Stimulated activated CD8-positive, alpha-beta memory T cell treated with anti-CD3 and anti-CD28 coated beads, Interleukin-15, amount 100 ng/mL, for 1 hour (primary cell): Measurements from ENCODE around the gene MYO3B.

Experiments
- DNase-seq: peaks from one replicate; pipeline ENCODE4 v3.0.0-alpha.2; 2020; ENCODE audit warnings: low read depth

The MYO3B gene

DNA sequence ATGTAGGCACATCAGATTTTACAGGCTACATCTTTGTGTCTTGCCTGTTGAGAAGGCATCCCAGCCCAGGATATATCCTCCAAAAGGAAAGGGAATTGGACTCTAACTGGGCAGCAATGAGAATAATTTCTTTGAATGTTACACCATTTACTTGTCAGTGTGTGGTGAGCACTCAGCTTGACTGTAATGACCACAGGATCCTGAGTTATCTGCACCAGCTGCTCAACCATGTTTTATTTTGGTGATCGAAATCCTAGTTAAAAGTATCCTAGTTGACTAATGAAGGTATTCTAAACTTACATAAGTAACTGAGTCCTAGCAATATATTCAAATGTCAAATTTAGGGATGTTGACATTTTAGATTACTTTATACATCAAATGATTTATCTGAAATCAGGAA is 123.0 kb downstream of the MYO3B start:
- no peak for DNase-seq

DNA sequence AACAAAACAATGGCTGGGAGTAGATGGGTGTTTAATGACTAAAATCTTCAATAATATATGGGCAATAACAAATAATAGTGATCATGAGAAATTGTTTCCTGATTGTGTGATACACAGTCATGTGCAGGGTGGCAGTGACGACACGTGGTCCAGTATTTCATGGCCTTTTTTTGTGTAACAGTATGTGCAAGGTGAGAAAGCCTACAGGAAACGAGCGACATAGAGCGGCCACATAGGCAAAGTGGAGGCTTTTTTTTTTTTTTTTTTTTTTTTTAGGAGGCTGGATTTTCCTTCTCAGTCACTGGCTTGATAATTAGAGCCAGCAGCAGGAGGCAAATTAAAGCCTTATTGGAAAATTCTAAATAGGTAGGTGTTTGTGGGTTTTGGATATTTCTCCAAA is 123.7 kb downstream of the MYO3B start:
- DNase-seq = no peak

- DNase-seq = no peak
Observed at GRCh38 chr2:170305711-170306110, 127.8 kb downstream of the MYO3B start.

DNA sequence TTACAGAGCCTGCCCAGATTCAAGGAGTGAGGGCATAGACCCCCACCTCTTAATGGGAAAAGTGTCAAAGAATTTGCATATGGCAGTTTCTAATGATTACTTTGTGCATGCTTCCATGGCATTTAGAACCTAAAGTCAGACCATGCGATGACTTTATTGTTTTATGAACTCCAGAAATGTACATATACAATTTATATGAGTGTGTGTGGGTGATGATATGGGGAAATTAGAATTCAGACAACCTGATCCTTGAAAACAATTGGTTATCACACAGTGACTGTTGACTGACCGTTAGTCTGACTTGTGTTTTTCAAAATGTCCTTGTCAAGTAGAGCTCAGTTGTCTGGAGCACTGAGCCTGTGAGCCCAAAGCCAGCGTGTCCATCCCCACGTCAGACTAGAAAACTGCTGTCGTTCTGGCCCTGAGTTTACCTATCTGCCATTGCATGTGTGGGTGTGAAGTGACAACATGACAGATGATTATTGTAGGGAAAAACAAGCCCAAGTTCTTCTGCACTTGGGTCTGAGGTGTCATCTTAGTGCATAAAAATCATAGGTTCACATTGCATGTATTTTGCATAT is 128.4 kb downstream of the MYO3B start:
- no peak for DNase-seq

DNA sequence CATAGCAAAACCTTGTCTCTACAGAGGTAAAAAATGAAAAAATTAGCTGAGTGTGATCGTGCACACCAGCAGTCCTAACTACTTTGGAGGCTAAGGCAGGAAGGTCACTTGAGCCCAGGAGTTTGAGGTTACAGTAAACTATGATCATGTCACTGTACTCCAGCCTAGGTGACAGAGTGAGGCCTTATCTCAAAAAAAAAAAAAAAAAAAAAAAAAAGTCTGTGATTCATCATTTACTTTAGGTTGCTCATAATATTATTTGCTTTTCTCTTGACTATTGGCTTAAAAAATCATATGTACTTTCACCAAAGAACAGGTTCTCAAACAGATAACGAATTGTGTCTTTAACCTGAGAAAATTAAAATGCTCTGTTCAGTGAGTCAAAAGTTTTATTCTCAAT is 129.1 kb downstream of the MYO3B start:
- no peak for DNase-seq

- no peak for DNase-seq
Observed at GRCh38 chr2:170307555-170308351, 129.8 kb downstream of the MYO3B start.

DNA sequence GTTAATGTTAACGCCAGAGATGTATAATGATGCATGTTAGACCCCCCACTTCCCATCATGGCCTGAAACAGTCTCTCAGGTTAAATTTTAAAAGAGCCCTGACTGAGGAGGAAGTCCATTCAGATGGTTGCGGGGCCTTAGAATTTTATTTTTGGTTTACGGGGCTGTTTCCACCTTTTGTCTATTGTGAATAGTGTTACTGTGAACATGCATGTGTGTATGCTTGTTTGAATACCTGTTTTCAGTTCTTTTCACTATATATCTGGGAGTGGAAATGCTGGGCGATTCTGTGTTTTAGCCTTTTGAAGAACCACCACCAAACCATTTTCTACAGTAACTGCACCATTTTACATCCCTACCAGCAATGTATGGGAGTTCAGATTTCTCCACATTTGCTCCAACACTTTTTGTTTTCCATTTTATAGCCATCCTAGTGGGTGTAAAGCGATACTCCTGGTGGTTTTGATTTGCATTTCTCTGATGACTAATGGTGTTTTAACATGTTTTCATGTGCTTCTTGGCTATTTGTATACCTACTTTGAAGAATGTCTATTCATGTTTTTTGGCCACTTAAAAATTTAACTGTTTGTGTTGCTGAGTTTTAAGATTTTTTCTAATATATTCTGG is 133.0 kb downstream of the MYO3B start:
- no peak for DNase-seq

DNA sequence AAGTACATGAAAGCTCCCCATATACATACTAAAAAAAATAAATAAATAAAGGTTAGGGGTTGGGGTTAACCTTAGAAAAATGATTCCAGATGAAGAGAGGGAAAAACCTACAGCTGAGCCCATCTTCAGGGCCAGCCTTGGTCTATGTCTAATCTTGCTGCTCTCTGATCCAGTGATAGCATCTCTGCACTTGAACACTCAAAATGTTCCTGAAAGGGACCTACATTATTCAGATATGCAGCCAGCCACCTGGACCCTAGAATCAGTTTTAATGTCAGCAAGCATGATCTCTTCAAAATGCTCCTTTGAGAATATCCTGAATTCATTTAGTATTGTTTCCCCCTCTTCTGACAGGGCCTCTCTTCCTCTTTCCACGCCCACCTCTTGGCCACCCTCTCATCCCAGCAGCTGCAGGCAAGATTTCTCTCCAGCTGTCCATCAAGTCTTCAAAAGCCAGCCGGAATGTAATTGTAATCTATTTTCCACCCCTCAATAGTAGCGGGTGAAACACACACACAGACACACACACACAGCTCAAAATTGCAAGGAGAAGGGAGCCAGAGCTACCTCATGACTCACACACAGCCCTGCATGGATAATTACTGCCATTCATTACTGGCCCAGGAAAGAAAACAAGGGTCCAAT is 135.5 kb downstream of the MYO3B start:
- DNase-seq = no peak

GRCh38 chr2:170313992-170314348 is 136.0 kb downstream of the MYO3B start:
- DNase-seq = no peak

GRCh38 chr2:170314744-170315447 is 136.9 kb downstream of the MYO3B start:
- DNase-seq = no peak

DNA sequence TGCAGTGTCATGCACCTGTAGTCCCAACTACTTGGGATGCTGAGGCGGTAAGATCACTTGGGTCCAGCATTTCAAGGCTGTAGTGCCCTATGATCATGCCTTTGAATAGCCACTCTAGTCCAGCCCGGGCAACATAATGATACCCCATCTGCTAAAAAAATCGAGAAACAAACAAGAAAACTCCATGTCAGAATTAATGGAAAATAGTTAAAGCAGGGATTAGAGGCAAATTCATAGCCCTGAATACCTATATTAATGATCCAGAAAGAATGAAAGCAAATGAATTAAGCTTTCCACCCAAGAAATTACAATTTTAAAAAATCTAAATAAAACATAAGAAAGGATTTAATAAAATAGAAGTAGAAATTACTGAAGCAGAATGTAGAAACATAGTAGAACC is 143.0 kb downstream of the MYO3B start:
- no peak for DNase-seq

DNA sequence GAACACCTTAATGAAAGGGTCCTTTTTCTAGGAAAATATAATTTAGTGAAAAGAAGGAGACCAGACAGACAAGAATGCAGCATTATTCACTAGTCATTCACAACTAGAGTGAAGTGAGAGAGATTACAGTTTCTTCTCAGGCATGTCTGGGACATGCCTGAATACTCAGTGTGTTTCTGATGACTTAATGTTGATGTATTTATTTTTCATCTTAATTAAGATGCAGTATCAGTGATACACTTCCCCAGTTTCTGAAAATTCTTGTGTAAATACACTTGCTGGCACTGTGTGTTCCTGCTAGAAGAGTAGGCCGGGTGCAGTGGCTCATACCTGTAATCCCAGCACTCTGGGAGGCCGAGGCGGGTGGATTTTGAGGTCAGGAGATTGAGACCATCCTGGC is 143.6 kb downstream of the MYO3B start:
- DNase-seq = no peak

GRCh38 chr2:170322140-170322766 is 144.3 kb downstream of the MYO3B start:
- no peak for DNase-seq

DNA sequence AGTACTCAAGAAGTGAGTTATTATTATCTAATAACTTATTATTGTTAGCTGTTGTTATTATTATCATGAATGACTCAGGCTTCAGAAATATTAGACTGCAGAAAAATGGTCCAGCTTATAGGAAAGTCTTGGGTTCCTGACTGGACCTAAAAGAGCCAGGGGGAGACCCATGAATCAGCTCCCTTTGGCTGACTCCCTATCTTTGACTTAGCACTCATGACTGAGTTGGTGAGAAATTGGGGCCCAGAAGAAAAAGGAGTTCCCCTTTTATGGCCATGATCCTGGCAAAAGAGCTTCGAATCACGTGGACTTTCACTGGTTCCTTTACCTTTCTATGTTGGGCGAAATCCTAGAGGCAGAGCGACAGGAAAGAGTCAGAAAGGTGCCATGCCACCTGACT is 145.8 kb downstream of the MYO3B start:
- DNase-seq = no peak

- no peak for DNase-seq
Observed at GRCh38 chr2:170324640-170325046, 146.7 kb downstream of the MYO3B start.

DNA sequence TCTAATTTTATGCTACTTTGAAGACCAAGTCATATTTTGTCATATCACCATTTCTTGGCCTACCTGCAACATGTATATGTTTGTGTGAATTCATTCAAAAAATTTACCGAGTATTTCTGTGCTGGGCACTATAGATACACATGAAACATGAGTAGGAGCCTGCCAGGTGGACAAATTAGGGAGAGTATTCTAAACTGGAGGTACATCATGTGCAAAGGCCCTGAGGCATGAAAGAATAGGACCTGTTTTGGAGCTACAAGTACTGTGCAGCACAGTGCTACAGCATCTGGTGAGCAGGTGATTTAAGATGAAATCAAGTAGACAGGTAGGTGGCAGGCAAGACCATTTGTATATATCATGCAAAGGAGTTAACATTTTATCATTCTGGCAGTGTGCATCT is 152.9 kb downstream of the MYO3B start:
- DNase-seq = no peak

GRCh38 chr2:170332676-170333402 is 154.9 kb downstream of the MYO3B start:
- DNase-seq = no peak

DNA sequence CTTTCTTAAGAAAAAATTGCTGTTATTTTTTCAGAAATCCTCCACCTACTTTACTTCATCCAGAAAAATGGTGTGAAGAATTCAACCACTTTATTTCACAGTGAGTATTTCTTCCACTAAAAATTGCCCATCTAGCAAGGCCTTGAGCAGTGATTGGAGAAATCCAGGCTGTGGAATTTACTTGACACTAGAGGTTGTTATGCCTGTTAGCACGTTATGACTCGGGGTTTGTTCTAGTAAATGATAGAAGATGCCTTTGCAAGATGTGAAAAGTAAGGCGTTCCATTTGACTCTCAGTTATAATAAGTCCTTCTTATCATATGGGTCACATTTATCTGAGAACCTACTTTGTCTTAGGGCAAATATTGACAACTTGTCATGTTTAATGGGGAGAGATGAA is 157.4 kb downstream of the MYO3B start:
- no peak for DNase-seq

GRCh38 chr2:170336408-170336807 is 158.5 kb downstream of the MYO3B start:
- DNase-seq = no peak

- DNase-seq = no peak
Observed at GRCh38 chr2:170336916-170337315, 159.0 kb downstream of the MYO3B start.

DNA sequence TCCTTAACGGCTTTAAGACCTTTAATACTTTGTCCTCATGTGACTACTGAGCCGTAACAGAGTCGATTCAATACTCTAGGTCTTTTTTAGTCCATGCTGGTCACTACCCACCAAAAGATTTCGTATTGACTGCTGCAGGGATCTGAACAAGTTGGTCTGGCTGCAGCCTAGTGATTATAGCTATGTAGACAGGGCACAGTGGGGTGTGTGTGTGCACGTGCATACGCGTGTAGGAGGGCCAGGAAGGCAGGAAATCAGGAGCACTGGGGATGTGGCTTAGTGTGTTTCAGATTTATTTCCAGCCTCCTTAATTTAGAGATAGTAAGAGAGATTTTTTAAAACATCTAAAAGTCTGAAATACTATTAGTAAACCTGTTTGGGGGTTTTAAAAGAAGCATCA is 161.4 kb downstream of the MYO3B start:
- DNase-seq = no peak
